Right renal pelvis (tissue), 4 donors: ENCODE results near the gene ENTPD8. TPM values are rescaled to one million over a fixed set of nuclear protein-coding genes. Genes with fewer than 3 reads are reported as not detected.

Source experiments
- DNase-seq, 4 donors: peaks; one replicate each; pipeline ENCODE4 v3.0.0-alpha.2; 2013; ENCODE audit warnings: low read depth in 4 of 4, low spot score in 3 of 4, missing footprints in 1 of 4
- polyA plus RNA-seq, 4 donors: library from polyadenylated mRNA; unstranded; fragments of 120-200 nt; gene quantifications; one replicate each; pipeline ENCODE4 v1.2.1, GENCODE V29; 2013; ENCODE audit not compliant: insufficient read length in 4 of 4

ENTPD8 gene, protein sequence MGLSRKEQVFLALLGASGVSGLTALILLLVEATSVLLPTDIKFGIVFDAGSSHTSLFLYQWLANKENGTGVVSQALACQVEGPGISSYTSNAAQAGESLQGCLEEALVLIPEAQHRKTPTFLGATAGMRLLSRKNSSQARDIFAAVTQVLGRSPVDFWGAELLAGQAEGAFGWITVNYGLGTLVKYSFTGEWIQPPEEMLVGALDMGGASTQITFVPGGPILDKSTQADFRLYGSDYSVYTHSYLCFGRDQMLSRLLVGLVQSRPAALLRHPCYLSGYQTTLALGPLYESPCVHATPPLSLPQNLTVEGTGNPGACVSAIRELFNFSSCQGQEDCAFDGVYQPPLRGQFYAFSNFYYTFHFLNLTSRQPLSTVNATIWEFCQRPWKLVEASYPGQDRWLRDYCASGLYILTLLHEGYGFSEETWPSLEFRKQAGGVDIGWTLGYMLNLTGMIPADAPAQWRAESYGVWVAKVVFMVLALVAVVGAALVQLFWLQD
- polyA plus RNA-seq: under 1 TPM; 0.52 to 0.59 (median 0.56) TPM

DNA sequence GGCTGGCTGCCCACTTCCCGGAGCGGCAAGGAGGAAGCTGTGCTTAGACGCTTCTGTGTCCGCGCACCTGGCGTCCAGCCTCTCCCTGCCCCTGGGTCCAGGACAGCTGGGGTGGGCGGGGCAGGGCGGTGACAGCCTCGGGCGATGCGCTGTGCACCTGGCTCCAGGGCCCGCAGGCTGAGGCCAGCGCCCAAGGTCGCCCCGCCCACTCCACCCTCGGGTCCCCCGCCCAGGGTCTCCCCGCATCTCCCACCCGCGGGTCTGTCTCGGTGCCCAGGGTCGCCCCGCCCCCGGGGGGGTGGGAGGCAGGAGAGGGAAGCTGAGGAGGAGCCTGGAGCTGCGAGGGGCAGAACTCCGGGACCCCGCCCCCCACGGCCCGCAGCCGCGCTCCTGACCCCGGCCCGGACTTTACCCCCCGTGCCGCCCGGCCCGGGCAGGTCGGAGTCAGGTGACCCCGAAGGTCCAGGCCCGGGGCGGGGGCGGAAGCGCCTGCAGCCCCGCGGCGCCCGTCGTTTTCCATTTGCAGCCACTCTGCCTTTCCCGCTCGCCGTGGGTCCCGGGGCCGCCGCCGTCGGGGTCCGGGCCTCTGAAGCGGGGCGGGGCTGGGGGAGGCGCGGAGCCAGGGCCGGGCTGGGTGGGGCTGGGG is at the start of gene ENTPD8:
Gene ENTPD8 (minus strand): TSS at position 69 of the 646 bp plus-strand sequence. CDS start 3,072 bp downstream, outside the sequence.
- DNase-seq: no peak

DNA sequence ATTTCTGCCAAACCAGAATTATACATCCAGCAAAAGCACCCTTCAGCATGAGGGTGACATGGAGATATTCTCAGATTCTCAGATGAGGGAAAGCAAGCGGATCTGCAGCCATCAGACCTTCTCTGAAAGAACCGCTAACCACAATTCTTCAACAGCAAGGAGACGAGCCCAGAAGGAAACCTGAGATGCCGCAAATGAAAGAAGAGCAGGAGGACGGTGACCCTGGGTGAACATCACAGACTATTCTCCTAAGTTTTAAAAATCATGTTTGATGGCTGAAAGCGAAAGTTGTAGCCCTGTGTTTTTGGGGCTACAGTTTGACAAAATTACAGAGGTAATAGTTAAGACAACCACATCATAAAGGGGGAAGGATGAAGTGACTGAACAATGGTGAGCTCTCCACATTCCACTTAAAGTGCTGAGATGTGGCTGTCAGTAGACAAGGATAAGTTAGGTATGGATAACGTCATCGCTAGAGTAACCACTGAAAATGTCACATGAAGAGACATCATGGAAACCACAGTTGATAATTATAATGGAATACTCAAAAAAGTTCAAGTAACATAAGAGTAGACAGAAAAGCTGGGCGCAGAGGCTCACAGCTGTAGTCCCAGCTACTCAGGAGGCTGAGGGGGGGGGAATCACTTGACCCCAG is 49.5 kb upstream of the ENTPD8 start:
- DNase-seq: no peak

DNA sequence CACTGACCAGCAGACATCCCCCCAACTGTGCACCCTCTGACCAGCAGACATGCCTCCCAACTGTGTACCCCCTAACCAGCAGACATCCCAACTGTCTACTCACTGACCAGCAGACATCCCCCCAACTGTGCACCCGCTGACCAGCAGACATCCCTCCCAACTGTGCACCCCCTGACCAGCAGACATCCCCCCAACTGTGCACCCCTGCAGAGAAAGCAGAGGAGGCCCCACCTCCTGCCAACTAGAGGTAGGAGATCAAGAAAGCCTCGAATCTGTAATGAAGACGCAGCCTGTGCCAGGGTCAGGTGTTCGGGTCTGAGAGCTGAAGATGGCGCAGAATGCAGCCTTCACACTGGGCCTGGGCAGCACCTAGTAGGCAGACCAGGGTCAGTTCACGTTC is 47.7 kb upstream of the ENTPD8 start:
- no peak for DNase-seq

DNA sequence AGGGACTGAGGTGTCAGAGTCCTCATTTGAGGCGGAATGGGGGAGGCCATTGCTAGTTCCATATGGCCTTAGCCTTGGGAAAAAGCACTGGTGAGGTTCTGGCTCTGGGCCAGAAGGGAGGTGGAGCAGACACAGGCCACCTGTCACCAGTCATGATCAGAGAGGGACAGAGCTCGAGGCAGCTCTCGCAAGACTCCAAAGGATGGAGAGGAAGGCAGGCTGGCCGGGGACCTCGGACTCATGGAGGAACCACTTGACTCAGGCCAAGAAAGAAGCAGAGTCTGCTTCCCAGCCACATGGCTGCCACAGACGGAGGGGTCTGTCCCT is 47.1 kb upstream of the ENTPD8 start:
- DNase-seq: no peak

DNA sequence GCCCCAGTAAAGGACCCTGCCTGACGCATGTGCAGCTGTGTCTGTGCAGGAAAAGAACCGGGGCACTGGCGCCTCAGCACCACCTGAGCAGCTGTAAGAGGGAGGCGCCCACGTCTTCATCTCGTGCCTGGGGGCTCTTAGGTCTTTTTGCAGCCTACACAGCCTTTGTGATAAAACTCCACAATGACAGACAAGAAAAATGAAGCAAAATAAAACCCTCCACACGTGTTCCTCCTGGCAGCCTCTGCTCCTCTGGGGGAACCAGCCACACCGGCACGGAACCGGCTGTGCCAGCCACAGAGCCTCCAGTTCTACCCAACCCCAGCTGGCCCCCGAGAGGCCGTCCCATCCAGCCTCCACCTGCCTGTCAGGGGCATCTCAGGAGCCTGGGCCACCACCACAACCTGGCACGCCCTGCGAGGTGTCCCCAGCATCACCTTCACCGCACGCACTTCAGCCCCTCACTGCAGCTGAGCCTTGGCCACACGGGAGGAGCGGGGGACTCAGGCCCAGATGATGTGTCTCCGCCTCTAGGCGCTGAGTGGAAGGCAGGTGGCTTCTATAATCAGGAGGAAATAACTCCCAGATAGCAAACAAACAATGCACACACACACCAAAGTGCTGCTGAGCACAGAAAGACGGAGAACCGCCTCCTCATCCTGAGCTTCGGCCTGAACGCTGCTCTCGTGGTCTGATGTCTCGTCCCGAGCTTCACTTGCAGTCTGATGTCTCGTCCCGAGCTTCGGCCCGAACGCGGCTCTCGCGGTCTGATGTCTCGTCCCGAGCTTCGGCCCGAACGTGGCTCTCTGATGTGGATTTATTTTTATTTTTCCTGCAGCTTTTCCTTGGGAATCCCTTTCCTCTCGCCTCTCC is 46.5 kb upstream of the ENTPD8 start:
- DNase-seq: no peak

DNA sequence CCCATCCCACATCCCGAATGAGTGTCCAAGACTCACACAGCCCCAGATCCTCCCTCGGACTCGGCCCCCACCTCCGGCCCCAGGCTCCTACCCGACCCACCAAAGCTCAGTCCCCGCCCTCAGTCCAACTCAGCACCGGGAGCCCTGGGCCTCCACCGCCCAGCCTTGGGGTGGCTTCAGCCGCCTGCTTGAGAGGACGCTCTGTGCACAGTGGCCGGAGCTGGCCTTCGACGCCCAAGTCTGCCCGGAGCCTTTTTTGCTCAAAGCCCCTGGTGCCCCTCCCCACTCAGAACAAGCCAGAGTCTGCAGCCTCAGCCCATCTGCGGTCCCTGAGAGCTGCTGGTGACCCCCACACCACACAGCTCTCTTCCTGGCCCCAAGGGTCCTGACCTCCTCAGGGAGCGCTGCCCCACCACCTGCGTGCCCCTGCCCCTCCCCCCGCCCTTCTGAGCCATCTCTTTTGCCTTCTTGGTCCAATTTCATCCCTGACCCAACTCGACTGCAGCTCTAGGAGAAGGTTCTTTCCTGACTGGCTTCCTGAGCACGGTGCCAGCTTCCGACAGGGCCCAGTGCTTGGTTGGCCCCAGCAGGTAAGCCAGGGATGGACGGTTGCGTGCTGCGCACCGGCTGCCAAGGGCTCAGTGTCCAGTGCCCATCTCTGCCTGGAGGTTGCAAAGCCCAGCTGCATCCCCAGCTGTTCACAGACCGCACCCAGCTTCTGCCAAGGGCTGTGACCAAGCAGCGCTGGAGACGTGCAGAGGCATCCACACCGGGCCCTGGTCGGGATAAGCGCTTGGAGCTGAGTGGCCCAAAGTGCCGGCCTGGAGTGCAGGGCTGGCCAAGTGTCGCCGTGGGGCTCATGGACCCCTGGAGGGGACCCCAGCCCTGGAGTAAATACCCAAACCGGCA is 45.6 kb upstream of the ENTPD8 start:
- no peak for DNase-seq

DNA sequence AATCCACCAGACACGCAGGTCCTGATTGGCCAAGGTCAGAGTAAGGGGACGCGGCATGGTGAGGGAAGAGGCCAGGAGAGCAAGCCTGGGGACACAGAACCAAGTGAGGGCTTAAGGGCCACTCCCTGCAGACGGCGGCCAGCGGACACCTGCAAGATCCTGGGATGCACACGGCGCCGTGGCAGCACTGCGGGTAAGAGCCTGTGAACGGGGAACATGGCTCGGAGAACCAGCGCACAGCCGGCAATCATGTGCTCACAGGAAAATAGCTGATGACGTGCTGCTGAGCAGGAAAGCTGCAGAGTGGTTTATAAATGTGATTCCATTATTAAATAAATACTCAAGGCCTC is 45.0 kb upstream of the ENTPD8 start:
- DNase-seq: no peak

DNA sequence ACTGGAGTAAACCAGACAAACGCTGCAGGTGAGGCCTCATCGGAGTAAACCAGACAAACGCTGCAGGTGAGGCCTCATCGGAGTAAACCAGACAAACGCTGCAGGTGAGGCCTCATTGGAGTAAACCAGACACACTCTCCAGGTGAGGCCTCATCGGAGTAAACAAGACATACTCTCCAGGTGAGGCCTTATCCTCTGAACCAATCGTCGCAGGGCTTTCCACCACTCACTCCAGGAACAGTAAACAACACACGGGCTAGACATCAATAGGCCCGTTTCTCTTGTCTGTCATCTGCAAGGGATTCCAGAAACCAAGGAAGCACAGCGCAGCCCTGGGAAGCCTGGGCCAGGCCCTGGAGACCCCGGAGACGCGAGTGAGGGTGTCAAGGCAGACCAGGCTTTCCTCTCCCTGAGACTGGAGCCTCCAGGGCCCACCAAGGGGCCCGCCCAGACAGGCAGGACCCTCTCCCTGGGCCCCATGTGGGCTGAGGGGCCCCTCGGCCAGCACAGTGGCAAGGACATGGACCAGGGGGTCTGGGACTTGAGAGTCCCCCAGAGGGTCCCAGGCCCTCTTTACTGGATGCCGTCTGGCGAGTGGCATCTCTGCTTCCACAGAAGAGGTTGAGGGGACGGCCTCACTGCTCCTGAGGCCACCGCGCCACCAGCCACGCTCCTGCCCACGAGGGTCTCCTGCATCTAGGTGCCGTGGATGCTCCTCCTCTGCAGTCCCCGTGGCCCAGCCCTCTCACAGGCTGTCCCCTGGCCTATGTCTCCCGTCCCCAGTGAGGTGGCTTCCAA is 44.4 kb upstream of the ENTPD8 start:
- no peak for DNase-seq

DNA sequence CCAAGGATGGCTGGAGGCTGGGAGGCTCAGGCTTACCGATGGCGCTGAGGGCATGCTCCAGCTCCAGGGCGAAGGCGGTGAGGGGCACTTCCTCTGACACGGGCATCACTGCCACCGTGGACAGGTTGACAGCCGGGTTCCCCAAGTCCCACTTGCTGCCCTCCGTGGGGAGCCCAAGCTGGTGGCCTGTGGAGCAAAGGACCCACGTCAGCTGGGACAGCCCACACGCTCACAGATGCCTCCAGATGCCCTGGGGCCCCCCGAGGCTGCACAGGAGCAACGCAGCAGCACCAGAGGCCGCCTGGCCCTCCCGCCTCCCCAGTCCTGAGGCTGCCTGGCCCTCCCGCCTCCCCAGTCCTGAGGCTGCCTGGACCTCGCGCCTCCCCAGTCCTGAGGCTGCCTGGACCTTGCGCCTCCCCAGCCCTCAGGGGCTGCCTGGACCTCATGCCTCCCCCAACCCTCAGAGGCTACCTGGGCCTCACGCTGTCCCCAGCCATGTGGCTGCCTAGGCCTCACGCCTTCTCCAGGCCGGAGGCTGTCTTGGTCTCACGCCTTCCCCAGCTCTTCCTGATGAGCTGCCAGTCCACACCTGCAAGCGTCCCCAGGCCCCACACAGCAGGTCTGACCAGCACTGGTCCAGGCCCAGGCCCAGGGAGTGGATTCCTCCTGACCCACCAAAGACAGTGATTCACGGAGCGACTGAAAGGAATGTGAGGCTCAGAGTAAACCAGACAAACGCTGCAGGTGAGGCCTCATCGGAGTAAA is 43.6 kb upstream of the ENTPD8 start:
- DNase-seq: no peak

DNA sequence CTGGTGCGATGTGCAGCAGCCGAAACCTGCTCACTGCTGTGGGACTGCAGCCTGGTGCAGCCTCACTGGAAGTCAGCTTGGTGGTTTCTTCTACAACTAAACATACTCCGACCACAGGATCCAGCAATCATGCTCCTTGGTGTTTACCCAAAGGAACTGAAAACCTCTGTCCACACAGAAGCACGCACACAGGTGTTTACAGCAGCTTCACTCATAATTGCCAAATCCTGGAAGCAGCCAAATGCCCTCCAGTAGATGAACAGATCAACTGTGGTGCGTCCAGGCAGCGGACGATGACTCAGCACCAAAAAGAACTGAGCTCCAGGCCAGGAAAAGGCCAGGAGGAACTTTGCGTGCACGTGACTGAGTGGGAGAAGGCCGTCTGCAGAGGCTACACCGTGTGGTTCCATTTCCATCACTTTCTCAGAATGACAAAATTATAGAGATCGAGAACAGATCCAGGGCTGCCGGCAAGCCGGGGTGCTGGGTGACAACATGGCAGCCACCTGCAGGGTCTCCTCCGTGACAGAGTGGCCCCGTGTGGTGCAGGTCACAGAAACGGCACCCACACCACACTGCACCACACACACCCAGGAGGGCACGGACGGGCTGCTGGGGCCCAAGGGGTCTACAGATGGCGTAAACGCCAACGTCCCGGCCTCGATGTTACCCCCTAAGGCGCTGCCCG is 41.1 kb upstream of the ENTPD8 start:
- DNase-seq: no peak

DNA sequence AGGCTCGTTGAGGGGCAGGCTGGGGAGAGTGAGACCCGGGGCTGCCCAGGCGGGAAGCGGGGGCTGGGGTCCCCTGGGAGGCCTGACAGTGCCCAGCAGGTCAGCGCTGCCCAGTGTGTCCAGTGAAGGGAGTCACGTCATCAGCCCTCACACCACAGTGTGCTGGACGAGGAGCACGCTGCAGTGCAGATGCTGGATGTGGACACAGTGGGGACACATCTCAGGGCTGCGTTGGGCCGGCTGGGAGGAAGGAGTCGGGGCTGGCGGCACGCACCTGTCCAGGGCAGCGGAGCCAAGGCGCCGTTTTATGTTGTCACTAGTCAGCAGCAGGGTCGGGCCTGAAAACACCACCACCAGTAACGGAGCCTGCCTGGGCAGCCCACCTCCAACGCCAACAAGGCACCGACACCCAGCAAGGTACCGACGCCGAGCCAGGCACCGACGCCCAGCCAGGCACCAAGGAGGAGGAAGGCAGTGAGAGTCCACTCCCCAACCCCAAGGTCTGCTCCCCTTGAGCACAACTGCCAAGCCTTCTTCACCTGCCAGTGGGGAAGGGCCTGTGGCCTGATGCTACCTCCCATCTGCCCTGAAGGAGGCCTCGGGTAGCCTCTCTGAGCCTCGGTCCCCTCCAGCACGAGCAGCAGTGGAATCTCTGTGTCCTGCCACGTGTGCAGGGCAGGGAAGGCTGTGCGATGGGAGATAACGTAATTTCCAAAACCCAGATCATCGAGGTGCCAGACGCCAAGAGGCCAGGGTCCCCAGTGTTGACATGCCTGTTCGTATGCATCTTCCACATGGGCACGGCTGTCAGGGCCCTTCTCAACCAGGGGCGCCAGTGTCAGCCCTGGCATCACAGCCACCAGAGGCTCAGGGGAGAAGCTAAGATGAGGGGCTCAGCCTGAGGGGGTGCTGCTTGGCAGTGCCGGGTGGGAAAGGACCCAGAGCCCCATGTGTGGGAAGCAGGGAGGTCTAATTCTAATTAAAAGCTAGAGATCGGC is 39.8 kb upstream of the ENTPD8 start:
- no peak for DNase-seq

DNA sequence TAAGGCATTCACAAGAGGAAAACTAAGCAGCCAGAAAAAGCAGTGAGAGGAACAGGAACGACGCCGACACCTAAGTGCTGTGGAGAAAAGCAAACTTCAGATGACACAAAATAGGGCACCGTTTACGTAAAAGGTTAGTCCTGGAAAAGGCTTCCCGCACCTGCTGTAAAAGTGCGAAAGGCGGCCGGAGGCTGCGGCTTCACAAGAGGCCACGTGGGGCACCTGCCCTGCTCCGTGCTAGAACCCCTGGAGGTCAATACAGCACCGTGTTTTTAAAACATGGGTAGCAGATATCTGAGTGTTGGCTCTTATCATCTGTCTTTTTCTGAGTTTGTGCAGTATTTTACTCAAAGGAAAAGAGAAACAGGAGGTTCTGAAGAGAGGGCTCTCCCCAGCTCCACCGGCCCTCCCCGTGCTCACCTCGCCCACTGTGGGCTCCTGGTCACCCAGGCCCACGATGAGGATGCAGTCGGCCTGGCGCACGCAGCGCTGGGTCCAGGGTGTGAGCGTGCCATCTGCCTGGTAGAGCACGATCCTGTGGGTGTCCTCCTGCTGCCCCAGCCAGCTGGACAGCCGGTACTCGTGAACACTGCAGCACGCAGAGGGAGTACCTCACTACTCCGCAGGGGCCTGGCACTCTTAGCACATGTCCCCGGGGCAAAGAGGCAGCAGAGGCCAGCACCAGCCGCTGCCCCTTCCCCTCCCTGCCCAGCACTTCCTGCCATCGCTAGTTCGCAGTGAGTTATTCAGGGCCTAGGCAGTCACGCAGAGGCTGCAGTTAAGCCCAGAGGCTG is 38.9 kb upstream of the ENTPD8 start:
- no peak for DNase-seq

DNA sequence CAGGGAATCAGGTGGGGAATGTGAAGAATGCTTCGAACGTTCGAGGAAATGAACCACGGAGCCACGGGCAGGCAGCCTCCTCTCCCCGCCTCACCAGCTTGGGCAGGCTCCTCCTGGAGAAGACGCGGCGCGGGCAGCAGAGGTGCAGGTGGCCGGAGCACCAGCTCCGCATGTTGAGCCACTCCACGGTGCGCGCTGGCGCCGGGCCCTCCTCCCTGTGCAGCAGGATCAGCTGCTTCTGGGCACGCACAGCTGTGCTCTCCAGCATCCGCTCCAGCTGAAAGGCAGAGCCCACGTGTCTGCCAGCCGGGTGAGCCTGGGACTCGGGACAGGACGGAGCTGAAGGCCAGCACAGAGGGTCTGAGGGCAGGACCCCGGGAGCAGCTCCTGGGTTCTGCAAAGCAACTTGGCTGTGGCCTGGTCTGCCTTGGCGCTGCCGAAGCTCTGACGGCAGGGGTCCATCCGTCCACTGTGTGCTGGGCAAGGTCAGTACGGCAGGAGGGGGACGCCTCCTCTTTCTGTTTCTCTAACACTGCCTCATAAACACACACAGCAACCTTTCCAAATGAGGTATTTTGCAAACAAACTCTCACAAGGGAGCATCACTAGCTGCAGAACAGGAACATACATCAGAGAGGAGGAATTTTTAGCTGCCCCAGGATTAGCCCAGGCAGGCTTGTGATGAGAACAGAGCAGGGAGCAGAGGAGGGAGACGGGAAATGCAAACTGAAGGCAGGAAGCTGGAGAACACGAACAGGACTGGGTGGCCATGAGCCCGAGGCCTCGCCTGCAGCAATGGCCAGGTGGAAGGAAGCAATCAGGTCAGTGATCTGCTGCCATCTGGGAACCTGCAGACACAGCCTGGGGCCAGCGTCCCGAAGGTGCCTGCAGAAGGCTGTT is 38.1 kb upstream of the ENTPD8 start:
- DNase-seq: no peak

DNA sequence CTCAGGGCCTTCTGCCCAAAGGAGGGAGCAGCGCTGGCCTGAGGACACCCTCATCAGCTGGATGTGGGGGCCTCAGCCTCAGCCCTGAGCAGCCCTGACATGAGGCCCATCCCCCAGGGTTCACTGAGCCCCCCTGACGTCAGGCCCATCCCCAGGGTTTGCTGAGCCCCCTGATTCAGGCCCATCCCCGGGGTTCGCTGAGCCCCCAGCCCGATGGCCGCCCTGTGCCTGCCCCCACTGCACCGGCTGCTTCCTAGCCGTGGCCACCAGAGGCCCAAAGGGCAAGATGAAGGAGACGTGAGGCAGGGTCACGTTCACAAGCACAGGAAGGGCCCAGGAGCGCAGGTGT is 37.4 kb upstream of the ENTPD8 start:
- DNase-seq: no peak
